B cell (primary cell): Measurements from ENCODE around the gene IGSF3. TPM values are rescaled to one million over a fixed set of nuclear protein-coding genes. Genes with fewer than 3 reads are reported as not detected.
"Not testable (repeated sequence)": the region's sequence is repeated elsewhere in the genome, so short reads cannot be mapped to it uniquely, and the experiment has no call there.

Experiments
- ATAC-seq: fragments of 200-7000 bp; cut with Tn5 transposase; one replicate; pipeline ENCODE4 v1.10.0; 2021; ENCODE audit warnings: low read depth, mild to moderate bottlenecking, moderate number of reproducible peaks, moderate library complexity
- CTCF ChIA-PET: fragments of 350-600 bp; sonication (Branson Sonifier 250); formaldehyde crosslinking; loops from one replicate; lab custom pipeline; 2021; ENCODE audit warnings: antibody characterized with exemption, inconsistent platforms; lab: Charles Lee
- POLR2A ChIA-PET: fragments of 350-600 bp; sonication (Branson Sonifier 250); formaldehyde crosslinking; loops from one replicate; lab custom pipeline; 2021; ENCODE audit warnings: antibody characterized with exemption; lab: Charles Lee
- DNase-seq: peaks from one replicate; pipeline ENCODE4 v3.0.0; 2013
- H2AFZ ChIP-seq: 2 replicates; pipeline ENCODE4 v1.6.1; 2012; ENCODE audit warnings: mild to moderate bottlenecking, low read depth, low read length; ENCODE audit not compliant: insufficient read depth, poor library complexity, severe bottlenecking
- H3K27ac ChIP-seq, 2 donors: 1 replicate in 1 of 2; 2 replicates in 1 of 2; pipeline ENCODE4 v1.5.1; 2012 to 2013; ENCODE audit warnings: low read length in 2 of 2, mild to moderate bottlenecking in 2 of 2, moderate library complexity in 1 of 2
- H3K27me3 ChIP-seq, 4 experiments: fragments of 200-600 bp in 1 of 4; sonication (generic) in 1 of 4; replicated peaks in 1 of 4; 1 replicate in 2 of 4; 2 replicates in 2 of 4; pipeline versions ENCODE4 v1.6.1 to v1.7.0; 2013 to 2016; ENCODE audit warnings: low read length in 3 of 4, mild to moderate bottlenecking in 2 of 4, mixed read lengths in 1 of 4, moderate library complexity in 1 of 4; ENCODE audit not compliant: insufficient read depth in 4 of 4, control insufficient read depth in 3 of 4; ENCODE audit errors: control extremely low read depth in 1 of 4
- H3K36me3 ChIP-seq, 2 experiments: replicated peaks in 1 of 2; 1 replicate in 1 of 2; 2 replicates in 1 of 2; pipeline versions ENCODE4 v1.6.1 to v1.7.1; 2013; ENCODE audit warnings: low read length in 1 of 2; ENCODE audit not compliant: insufficient read depth in 2 of 2, control insufficient read depth in 1 of 2; ENCODE audit errors: control extremely low read depth in 1 of 2, extremely low read depth in 1 of 2
- H3K4me1 ChIP-seq, 2 donors: fragments of 200-600 bp in 1 of 2; sonication (generic) in 1 of 2; 1 replicate in 1 of 2; 2 replicates in 1 of 2; pipeline versions ENCODE4 v1.5.1 to v1.6.1; 2013 to 2017; ENCODE audit warnings: low read length in 2 of 2; ENCODE audit not compliant: control insufficient read depth in 2 of 2, insufficient read depth in 2 of 2
- H3K4me2 ChIP-seq: replicated peaks from 2 replicates; pipeline ENCODE3; 2012; ENCODE audit warnings: mild to moderate bottlenecking, low read depth, low read length; ENCODE audit not compliant: poor library complexity, severe bottlenecking
- H3K4me3 ChIP-seq, 5 experiments: fragments of 200-600 bp in 1 of 5; sonication (generic) in 1 of 5; 1 replicate in 3 of 5; 2 replicates in 2 of 5; pipeline versions ENCODE4 v1.5.1 to v1.7.0; 2011 to 2016; ENCODE audit warnings: low read length in 4 of 5, mild to moderate bottlenecking in 4 of 5, low read depth in 2 of 5, control low read depth in 1 of 5, moderate library complexity in 1 of 5; ENCODE audit not compliant: insufficient read depth in 1 of 5; ENCODE audit errors: control extremely low read depth in 1 of 5, extremely low read depth in 1 of 5
- H3K79me2 ChIP-seq: fragments of 200-600 bp; sonication (generic); one replicate; pipeline ENCODE4 v1.6.0; 2016; ENCODE audit warnings: low read length; ENCODE audit not compliant: control insufficient read depth, insufficient read depth
- H3K9ac ChIP-seq: fragments of 200-600 bp; sonication (generic); 2 replicates; pipeline ENCODE4 v1.6.1; 2017; ENCODE audit warnings: mild to moderate bottlenecking, low read length, moderate library complexity
- H3K9me3 ChIP-seq, 3 donors: one replicate each; pipeline versions ENCODE4 v1.6.1 to v1.7.1; 2013; ENCODE audit warnings: low read length in 2 of 3; ENCODE audit not compliant: control insufficient read depth in 2 of 3, insufficient read depth in 1 of 3; ENCODE audit errors: control extremely low read depth in 1 of 3
- H4K20me1 ChIP-seq: 2 replicates; pipeline ENCODE4 v1.6.0; 2012; ENCODE audit warnings: mild to moderate bottlenecking, low read length; ENCODE audit not compliant: insufficient read depth, control insufficient read depth, poor library complexity, severe bottlenecking
- H3K27ac Mint-ChIP-seq: one replicate; pipeline ENCODE4 v1.8.0; 2021; ENCODE audit warnings: mixed read lengths
- H3K27me3 Mint-ChIP-seq: one replicate; pipeline ENCODE4 v1.8.0; 2021; ENCODE audit warnings: mixed read lengths
- H3K4me1 Mint-ChIP-seq: one replicate; pipeline ENCODE4 v1.8.0; 2021; ENCODE audit warnings: mixed read lengths
- H3K4me3 Mint-ChIP-seq: one replicate; pipeline ENCODE4 v1.8.0; 2021; ENCODE audit warnings: mixed read lengths
- H3K9me3 Mint-ChIP-seq: one replicate; pipeline ENCODE4 v1.8.0; 2022; ENCODE audit warnings: mixed read lengths; ENCODE audit not compliant: insufficient read depth
- WGBS: methylation state at CpG from one replicate; pipeline ENCODE4 v1.1.5; 2013; ENCODE audit warnings: missing lambda C conversion rate; ENCODE audit not compliant: insufficient coverage; 5-methylcytosine and 5-hydroxymethylcytosine counted together
- intact Hi-C: fragments of 100-400 bp; cut with micrococcal nuclease; formaldehyde crosslinking; loops from one replicate; pipeline ENCODE4 v1.10.0; 2022
- polyA plus RNA-seq: library from polyadenylated mRNA; depleted of rRNA; stranded (reverse); fragments of >200 nt; gene quantifications from 2 replicates; pipeline ENCODE4 v1.2.3, GENCODE V29; 2012
- total RNA-seq, 2 donors: library from RNA; stranded (reverse); fragments of 120-200 nt in 1 of 2; gene quantifications; 1 replicate in 1 of 2; 2 replicates in 1 of 2; pipeline versions ENCODE4 v1.2.3 to v1.2.4, GENCODE V29; 2013 to 2022

IGSF3 gene
- total and polyA plus RNA-seq, 2 donors (not counting 1 experiment from before 2014, with no cell fraction given) = 0.49 TPM; not detected in 1

DNA sequence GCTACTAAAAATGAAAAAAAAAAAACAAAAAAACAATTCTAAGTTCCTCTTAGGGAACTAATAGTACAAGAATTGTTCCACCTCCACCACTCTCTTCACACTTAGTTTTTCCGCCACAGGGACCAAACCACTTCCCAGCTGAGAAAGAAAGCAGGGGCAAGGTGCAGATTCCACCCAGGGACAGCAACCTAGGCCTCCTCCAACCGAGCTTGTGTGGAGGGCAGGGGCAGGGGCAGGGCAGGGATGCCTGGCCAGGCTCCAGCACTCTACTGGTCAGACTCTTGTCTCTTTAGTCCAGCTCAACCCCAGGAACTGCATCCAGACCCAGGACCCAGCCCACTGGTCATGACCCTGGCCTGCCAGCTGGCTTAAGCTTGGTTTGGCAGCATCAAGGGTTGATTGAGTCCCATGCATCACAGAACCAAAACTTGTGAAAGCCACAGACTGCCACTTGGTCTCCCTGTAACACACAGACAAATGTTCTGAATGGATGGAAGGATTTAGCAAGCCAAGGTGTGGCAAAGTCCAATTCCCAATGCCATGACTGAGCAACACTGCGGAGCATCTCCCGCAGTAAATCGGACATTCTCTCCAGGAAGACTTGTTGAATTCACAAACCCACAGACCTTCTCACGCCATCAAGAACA is 77.1 kb downstream of the IGSF3 start:
- DNase-seq, H3K9ac ChIP-seq, H3K27ac Mint-ChIP-seq, H3K79me2 ChIP-seq, H3K9me3 ChIP-seq, H3K4me1 ChIP-seq, H3K27me3 ChIP-seq, H3K4me3 Mint-ChIP-seq, intact Hi-C loops, H3K4me2 ChIP-seq, POLR2A ChIA-PET, ATAC-seq, H3K27me3 Mint-ChIP-seq, CTCF ChIA-PET, H3K27ac ChIP-seq, H3K4me3 ChIP-seq, H3K36me3 ChIP-seq, H4K20me1 ChIP-seq, H2AFZ ChIP-seq, H3K9me3 Mint-ChIP-seq: not testable (repeated sequence)
- peaks cover 10% of the 10 kb centered on the region for H3K4me1 Mint-ChIP-seq
- WGBS = 71% methylated on average over 1 of the region's 6 CpGs

DNA sequence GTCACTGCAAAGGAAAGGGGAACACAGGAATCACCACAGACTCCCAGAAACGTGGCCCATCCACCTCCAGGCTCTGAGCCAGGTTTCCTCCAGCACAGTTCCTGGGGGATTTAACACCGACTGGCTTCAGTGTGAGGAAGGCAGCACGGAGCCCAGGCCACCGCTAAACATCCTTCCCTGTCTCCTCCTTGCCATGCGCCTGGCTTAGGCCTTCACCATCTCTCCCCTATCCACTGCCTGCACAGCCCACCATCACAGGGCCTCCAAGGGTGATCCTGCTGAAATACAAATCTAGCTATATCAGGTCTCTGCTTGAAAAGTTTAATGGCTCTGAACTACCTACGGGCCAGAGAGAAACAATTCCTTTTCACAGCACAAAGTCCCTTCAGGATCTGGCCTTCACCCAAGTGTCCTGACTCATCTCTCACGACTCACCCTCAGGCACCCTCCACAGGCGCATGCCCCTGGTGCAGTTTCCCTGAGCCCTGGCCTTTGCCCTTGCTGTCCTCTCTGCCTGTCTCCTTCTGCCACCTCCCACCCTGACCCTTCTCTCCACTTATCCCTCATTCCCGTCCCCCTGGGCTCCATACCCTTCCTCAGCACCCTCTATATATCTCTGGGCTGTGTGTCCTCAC is 78.3 kb downstream of the IGSF3 start:
- intact Hi-C loops, H3K36me3 ChIP-seq, H3K4me1 Mint-ChIP-seq, H3K9me3 Mint-ChIP-seq, H3K9me3 ChIP-seq, H3K27me3 ChIP-seq, H3K4me1 ChIP-seq, H3K79me2 ChIP-seq, H3K4me3 Mint-ChIP-seq, H3K27ac Mint-ChIP-seq, H4K20me1 ChIP-seq, ATAC-seq, H3K4me2 ChIP-seq, H3K9ac ChIP-seq, H3K4me3 ChIP-seq, DNase-seq, H2AFZ ChIP-seq, POLR2A ChIA-PET, H3K27me3 Mint-ChIP-seq, H3K27ac ChIP-seq: not testable (repeated sequence)
- 88% methylated on average over 6 of the region's 9 CpGs for WGBS
- CTCF ChIA-PET = interaction anchor here (2.0 kb wide), 1 partner anchor 15 kb away, joined by 7 read pairs; no protein-coding TSS in a partner anchor
